Lung (tissue), 12 donors: Measurements from ENCODE around the gene NOSIP. TPM values are rescaled to one million over a fixed set of nuclear protein-coding genes. Genes with fewer than 3 reads are reported as not detected.

Experiments used
- ATAC-seq: fragments of 200-7000 bp; cut with Tn5 transposase; one replicate; pipeline ENCODE4 v1.9.1; 2020; ENCODE audit warnings: moderate number of reproducible peaks; ENCODE audit not compliant: insufficient read depth, low FRiP score
- DNase-seq, 3 donors: peaks; one replicate each; pipeline ENCODE4 v3.0.0-alpha.2; 2013 to 2017
- H3K27ac ChIP-seq, 2 donors: one replicate each; pipeline ENCODE4 v1.5.1; 2013; ENCODE audit warnings: mild to moderate bottlenecking in 2 of 2, moderate library complexity in 2 of 2, control low read depth in 1 of 2, inconsistent platforms in 1 of 2, low read depth in 1 of 2, low read length in 1 of 2
- H3K27me3 ChIP-seq, 3 donors: one replicate each; pipeline ENCODE4 v1.5.1; 2013; ENCODE audit warnings: low read length in 2 of 3; ENCODE audit not compliant: control insufficient read depth in 3 of 3, insufficient read depth in 3 of 3
- H3K36me3 ChIP-seq, 4 donors: one replicate each; pipeline ENCODE4 v1.5.1; 2013; ENCODE audit warnings: low read length in 4 of 4, mild to moderate bottlenecking in 1 of 4, moderate library complexity in 1 of 4; ENCODE audit not compliant: control insufficient read depth in 4 of 4, insufficient read depth in 4 of 4
- H3K4me1 ChIP-seq, 5 donors: one replicate each; pipeline ENCODE4 v1.5.1; 2013; ENCODE audit warnings: low read length in 5 of 5, mild to moderate bottlenecking in 2 of 5, moderate library complexity in 1 of 5; ENCODE audit not compliant: control insufficient read depth in 5 of 5, insufficient read depth in 5 of 5
- H3K4me3 ChIP-seq: one replicate; pipeline ENCODE4 v1.5.1; 2013; ENCODE audit warnings: mild to moderate bottlenecking, control low read depth, moderate library complexity
- H3K9ac ChIP-seq, 2 donors: one replicate each; pipeline ENCODE4 v1.5.1; 2013; ENCODE audit warnings: low read length in 2 of 2, control low read depth in 1 of 2; ENCODE audit not compliant: insufficient read depth in 1 of 2
- H3K9me3 ChIP-seq, 4 donors: one replicate each; pipeline ENCODE4 v1.5.1; 2013; ENCODE audit warnings: low read length in 3 of 4, mild to moderate bottlenecking in 1 of 4, moderate library complexity in 1 of 4; ENCODE audit not compliant: control insufficient read depth in 4 of 4, insufficient read depth in 3 of 4
- CTCF ChIP-seq: IDR thresholded peaks from 2 replicates; pipeline ENCODE4 v1.5.1; 2012; ENCODE audit warnings: mild to moderate bottlenecking; ENCODE audit errors: control extremely low read depth, extremely low read depth
- WGBS, 2 donors: extraction: QIAGEN DNeasy Blood & Tissue Kit; methylation state at CpG; one replicate each; pipeline ENCODE4 v1.1.7; 2013; 5-methylcytosine and 5-hydroxymethylcytosine counted together
- polyA plus RNA-seq, 2 donors: library from polyadenylated mRNA; stranded (reverse); fragments of 200-250 nt; gene quantifications; one replicate each; pipeline ENCODE4 v1.2.1, GENCODE V29; 2013
- total RNA-seq, 2 donors: library from RNA; depleted of rRNA in 1 of 2; stranded (reverse); fragments of >200 nt in 1 of 2; gene quantifications; one replicate each; pipeline ENCODE4 v1.2.1, GENCODE V29; 2014 to 2021
- donor health status: control.
- donor health status: control.
- donor health status: Bipolar disorder and iron deficiency.
- donor health status: healthy.
- donor health status: DM: yes; HTN: yes; CAD: no.

The NOSIP gene
- total and polyA plus RNA-seq, 4 donors, result 40.9 to 84.2 (median 62.6) TPM

- H3K27ac ChIP-seq, result no peak overlapping the region
- H3K27me3 ChIP-seq, result no peaks in the 10 kb centered on the region
- no peaks in the 10 kb centered on the region for H3K9me3 ChIP-seq
- ATAC-seq, result no peak
- no peak for TF ChIP-seq CTCF
- H3K4me1 ChIP-seq, result no peaks in the 10 kb centered on the region
- no peak overlapping the region for H3K9ac ChIP-seq
- 96% methylated on average over 38 of the region's 38 CpGs for WGBS, 2 donors
- no peak overlapping the region for H3K4me3 ChIP-seq
- peaks cover 7 to 72% (median 30%) of the 10 kb centered on the region in 4 donors for H3K36me3 ChIP-seq
- DNase-seq, result no peak
These were observed 21.2 kb upstream of the NOSIP start for GRCh38 chr19:49601482-49602038.

GRCh38 chr19:49599378-49600295 lies 19.3 kb upstream of the NOSIP start:
- WGBS, 2 donors, result 94% methylated on average over 26 of the region's 26 CpGs
- Histone ChIP-seq H3K9ac (no peak overlapping the region), H3K27me3 (no peaks in the 10 kb centered on the region), H3K4me3 (no peak overlapping the region), H3K36me3 (peaks cover 7 to 77% (median 33%) of the 10 kb centered on the region in 4 donors), H3K4me1 (no peaks in the 10 kb centered on the region), H3K9me3 (no peaks in the 10 kb centered on the region), H3K27ac (no peak overlapping the region)
- no peak for DNase-seq
- no peak for TF ChIP-seq CTCF
- ATAC-seq, result no peak

GRCh38 chr19:49597703-49597974 lies 17.3 kb upstream of the NOSIP start:
- Histone ChIP-seq H3K4me1 (peaks cover 0 to 7% (median 3%) of the 10 kb centered on the region in 5 donors), H3K4me3 (no peak overlapping the region), H3K9me3 (no peaks in the 10 kb centered on the region), H3K36me3 (peaks cover 7 to 73% (median 32%) of the 10 kb centered on the region in 4 donors), H3K9ac (no peak overlapping the region), H3K27ac (no peak overlapping the region), H3K27me3 (no peaks in the 10 kb centered on the region)
- no peak for DNase-seq
- 97 to 98% methylated on average over 29 of the region's 29 CpGs for WGBS, 2 donors
- no peak for ATAC-seq
- TF ChIP-seq CTCF, result no peak
